NCI-H345 (cell line): ENCODE measurements around the gene NELFB.

Experiments used
- DNase-seq: peaks from one replicate; lab custom pipeline; 2025; lab: John Stamatoyannopoulos, UW

Gene NELFB

GRCh38 chr9:137268538-137269201, 13.5 kb downstream of the NELFB start:
- DNase-seq, result no peak

DNA sequence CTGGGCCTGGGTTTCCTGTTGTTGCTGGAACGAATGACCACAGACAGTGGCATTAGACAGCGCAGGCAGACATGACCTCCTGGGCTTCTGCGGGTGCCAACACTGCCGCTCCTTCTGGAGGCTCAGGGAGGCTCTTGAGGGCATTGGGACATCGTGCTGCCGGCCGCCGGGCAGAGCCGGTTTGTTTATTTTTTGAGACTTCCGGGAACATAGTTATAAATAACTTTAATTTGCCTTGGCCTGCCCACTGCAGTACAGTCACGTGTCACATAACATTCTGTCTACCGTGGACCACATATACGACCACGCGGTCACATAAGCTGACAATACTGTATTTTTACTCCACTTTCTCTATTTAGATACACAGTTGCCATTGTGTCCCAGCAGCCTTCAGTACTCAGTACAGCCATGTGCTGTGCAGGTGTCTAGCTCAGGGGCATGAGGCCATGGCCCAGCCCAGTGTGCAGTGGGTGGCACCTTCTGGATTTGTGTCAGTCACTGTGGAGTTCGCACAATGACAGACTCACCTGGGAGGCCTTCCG, 14.2 kb downstream of the NELFB start:
- no peak for DNase-seq

GRCh38 chr9:137270929-137271695, 16.0 kb downstream of the NELFB start:
- DNase-seq, result no peak

- no peak for DNase-seq
These were observed 16.6 kb downstream of the NELFB start for GRCh38 chr9:137271696-137272076.

DNA sequence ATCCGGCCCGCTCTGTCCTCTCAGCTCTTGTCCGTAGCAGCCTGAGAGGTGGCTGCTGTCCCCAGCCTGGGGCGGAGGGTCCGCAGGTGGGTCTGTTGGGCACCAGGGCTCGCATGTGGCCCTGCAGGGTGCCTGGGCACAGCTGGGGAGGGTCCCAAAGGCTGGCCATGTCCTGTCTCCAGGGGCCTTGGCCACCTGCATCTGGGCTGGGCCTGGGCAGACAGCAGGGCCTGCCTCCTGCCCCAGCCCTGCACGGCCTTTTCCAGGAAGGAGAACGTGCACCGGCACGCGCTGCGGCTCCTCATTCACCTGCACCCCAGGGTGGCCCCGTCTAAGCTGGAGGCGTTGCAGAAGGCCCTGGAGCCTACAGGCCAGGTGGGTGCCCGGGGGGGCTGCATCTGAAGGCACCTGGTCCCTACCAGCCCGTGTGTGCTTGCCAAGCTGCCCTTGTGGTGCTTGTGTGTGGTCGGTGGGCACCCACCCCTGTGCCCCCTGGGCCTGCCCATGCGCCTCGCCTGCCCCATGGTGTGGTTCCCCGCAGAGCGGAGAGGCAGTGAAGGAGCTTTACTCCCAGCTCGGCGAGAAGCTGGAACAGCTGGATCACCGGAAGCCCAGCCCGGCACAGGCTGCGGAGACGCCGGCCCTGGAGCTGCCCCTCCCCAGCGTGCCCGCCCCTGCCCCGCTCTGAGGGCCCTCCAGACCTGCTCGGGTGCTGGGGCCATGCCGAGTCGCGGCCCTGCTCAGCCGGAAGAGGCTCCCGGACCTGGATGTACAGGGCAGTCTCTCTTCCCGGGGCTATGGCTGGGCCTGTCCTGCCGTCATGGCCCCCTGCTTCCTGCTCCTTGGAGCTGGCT, 17.3 kb downstream of the NELFB start:
- DNase-seq, result peak; percentile 56

- no peak for DNase-seq
These were observed 18.0 kb downstream of the NELFB start for GRCh38 chr9:137273095-137273490.

DNA sequence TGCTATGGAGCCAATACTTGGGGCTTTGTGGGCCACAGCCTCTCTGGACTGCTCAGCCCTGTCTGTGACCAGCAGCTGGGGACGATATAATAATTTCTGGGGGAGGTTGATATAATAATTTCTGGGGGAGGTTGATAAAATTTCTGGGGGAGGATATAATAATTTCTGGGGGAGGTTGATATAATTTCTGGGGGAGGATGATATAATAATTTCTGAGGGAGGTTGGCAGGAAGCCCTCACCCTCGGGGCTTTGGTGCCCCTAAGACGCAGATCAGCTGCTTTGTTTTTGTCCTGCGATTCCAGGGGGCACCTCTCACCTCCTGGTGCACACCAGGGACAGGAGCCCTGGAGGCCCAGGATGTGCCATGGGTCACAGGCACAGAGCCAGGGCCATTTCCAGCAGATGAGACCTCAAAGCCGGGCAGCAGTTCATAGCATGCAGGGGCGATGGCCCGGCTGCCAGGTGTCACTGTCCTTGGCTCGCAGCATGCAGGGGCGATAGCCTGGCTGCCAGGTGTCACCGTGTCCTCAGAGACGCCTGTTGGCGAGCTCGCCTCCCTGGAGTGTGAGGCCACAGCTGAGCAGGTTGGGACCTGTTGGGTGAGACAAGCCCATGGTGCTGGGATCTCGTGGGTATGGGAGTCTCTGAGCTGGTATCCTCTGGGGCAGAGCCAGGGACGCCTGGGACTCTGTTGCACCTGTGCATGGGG, 18.6 kb downstream of the NELFB start:
- peak; percentile 45 for DNase-seq

DNA sequence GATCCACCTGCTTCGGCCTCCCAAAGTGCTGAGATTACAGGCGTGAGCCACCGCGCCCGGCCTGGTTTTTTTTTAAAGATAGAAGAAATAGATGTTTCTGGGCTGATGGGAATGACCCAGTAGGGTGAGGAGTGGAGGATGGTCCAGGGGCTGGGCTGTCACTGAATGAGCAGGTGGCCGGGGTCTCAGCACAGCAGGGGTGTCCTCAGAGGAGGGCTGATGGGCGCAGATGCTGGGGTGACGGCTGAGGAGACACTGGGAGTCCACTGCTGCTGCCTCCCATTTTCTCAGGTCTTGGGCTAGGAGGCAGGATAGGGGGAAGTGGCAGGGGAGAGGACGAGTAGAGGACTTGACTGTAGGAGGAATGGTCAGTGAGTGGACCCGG, 20.1 kb downstream of the NELFB start:
- no peak for DNase-seq

DNA sequence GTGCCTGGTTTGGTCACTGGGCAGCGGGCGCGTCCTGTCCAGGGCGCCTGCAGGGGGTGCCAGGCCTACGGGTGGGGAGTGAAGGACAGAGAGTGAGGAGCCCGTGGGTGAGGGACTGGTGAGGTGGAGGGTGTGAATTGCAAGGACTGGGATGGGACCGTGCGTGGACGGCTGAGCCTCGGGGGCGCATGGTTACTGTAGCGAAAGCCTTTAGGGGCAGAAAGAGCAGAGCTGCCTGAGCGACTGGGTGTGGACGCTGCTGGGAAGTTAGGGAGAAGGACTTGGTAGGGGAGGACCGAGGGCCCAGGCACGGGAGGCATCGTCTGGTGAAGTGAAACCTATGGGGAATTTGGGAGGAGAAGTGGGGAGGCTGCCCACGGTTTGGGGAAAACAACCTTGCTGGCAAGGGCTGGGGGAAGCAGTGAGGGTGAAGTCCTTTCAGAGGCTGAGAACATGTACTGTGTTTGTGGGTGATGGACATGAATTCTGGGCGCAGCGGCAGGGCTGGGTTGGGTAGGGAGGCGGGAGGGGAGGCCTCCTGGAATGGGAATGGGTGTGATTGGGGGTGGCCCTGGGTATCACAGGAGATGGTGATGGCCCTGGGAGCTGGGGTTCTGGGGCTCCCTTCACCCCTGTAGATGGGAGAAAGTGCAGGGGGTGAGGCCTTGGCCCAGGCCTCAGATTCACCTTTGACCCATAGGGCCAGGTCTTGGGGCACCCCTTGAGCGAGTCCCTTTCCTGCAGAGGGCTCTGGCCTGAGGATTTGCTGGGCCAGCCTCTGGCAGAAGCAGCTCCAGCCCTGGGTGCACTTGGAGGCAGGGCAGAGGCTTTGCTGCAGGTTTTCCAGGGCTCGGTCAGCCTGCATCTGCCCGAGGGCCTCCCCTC, 20.7 kb downstream of the NELFB start:
- no peak for DNase-seq

DNA sequence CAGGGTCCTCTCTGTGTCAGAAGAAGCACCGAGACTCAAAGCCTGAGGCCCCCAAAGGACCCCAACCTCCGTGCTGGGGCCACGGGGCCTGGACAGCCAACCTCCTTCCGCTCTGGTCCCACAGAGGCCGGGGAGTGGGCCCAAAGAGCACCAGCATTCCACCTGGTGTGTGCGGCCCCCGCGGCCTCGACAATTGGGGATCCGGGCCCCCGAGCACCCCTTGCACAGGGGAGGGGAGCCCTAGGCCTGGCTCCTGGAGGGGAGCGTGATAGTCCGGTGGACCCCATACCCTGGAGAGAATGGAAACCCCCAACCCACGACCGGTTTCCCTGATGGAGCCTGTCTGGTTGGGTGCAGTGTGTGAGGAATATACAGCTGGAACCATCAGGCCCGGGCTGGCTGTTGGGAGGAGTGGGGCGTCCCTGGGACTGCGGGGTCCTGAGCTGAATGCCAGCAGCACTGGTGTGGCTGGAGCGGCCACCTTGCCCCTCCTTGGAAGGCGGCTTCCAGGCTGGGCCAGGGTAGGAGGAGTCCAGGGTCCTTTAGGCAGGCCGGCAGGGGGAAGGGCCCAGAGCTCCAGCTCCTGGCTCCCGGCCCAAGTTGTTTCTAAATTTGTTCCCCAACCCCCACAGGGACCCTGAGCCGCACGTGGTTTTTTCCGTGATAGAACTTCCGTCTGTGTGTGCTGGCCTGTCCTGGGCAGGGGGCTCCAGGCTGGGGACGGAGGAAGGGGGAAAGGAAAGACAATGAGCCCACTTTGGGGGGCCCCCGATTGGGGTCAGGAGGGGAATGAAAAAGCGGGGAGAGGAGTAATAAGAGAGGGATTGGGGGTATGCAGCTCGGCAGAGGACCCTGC, 21.6 kb downstream of the NELFB start:
- DNase-seq, result no peak

GRCh38 chr9:137277329-137278041, 22.4 kb downstream of the NELFB start, which contains the start of gene TOR4A:
Gene TOR4A (plus strand): TSS chr9:137277726. CDS start chr9:137278690, 964 bp downstream.
- no peak for DNase-seq

GRCh38 chr9:137278061-137278701, 23.1 kb downstream of the NELFB start:
- DNase-seq, result no peak

DNA sequence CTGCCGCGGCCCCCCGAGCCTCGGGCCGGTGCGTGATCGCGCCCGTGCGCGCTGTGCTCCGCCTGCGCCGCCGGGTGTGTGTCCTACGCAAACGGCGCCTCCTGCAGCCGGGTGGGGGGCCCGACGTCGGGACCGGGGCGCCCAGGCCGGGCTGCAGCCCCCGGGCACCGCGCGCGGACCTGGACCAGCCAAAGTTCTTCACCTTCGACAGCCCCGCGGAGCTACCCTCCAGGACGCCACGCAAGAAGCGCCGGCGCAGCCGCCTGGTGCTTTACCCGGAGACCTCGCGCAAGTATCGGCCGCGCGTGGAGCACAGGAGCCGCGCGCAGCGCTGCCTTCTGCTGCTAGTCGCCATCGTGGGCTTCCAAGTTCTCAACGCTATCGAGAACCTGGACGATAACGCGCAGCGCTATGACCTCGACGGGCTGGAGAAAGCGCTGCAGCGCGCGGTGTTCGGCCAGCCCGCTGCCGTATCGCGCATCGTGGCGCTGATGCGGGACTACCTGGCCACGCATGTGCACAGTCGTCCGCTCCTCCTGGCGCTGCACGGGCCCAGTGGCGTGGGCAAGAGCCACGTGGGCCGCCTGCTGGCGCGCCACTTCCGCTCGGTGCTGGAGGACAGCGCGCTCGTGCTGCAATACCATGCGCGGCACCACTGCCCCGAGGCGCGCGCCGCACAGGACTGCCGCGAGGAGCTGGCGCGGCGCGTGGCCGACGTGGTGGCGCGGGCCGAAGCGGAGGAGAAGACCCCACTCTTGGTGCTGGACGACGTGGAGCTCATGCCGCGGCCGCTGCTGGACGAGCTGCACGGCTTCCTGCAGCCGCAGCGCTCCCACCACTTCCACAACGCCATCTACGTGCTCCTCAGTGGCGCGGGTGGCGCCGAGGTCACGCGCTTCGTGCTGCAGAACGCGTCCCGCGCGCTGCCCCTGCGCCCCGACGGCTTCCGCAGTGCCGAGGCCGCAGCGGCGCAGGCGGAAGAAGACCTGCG, 23.9 kb downstream of the NELFB start:
- no peak for DNase-seq

DNA sequence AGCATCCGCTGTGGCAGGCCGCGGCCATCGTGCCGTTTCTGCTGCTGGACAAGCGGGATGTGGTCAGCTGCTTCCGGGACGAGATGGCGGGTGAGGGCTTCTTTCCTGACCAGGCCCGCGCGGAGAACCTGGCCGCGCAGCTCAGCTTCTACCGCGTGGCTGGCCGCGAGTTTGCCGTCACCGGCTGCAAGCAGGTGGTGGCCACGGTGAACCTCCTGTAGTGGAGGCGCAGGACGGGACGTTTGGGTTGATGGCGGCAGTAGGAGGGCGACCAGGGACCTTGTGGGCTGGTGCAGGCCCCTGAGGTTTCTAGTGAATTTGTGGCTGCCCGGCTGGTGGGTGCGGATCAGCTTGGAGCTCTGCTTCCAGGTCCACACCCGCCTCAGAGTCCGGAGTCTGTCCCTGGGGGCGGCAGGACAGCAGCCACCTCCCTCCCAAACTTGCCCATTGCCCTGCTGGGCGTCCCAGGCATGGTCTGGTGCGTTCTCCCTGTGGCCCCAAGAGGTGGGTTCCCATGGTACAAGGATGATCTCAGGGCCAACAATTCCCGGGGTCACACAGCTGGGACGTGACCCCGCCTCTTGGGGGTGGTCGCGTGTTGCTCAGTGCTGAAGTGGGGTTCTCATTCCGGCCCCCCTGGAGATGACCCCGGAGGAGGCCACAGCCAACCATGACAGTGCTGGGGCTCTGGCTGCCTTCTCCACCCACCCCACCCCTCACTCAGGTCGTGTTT, 24.8 kb downstream of the NELFB start:
- DNase-seq, result no peak

DNA sequence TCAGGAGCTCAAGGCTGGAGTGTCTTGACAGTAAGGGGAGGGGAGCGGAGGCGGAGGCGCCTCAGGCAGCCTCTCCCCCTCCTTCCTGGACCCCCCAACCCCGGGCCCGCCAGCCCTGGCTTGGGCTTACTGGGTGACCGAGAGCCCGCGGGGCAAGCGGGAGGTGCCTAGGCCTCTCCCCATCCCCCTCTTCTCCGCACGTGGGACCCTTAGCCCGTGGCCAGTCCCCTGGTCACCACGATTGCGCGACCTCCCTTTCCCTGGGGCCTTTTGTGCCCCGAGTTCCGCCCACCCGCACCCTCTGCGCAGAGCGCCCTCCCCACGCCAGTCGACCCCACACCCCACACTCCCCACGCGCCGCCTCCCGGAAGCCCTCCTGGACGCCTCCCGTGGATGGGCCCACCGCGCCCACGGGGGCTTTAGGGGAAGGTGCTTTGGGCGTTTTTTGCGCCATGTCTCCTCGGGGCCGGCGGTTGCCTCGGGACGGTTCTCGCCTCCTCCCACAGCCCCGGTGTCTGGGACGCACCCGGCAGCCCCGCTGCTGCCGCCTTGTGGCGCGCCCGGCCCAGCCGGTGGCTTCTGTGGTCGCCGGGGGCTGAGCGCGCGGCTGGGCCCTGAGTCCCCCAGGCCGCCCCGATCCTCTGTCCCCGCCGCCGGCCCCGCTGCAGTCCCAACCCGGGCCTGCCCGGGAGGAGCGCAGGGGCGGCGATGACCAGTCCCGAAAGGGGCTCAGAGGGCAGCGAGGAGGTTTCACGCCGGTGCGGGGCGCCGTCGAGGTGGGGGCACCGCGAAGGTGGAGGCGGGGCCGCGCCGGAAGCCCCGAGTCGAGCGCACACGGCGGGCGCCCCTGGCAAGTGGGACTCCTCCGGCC, 25.6 kb downstream of the NELFB start:
- DNase-seq, result no peak
